GM12878 (cell line): ENCODE data around the gene PAX3. TPM values are rescaled to one million over a fixed set of nuclear protein-coding genes. Genes with fewer than 3 reads are reported as not detected.

Experiments
- ATAC-seq: fragments of 200-7000 bp; cut with Tn5 transposase; 3 replicates; pipeline ENCODE4 v1.9.1; 2020; ENCODE audit warnings: mild to moderate bottlenecking, moderate library complexity
- BruUV-seq: library from RNA; stranded (reverse); fragments of 400-500 nt; replicated peaks from 2 replicates; lab custom pipeline; 2021; lab: Mats Ljungman, UMichigan
- CTCF ChIA-PET: fragments of 300-600 bp; sonication (Branson Sonifier 250); formaldehyde crosslinking; extraction: SDS; loops from one replicate; lab custom pipeline; 2021; ENCODE audit warnings: inconsistent platforms; lab: Yijun Ruan, JAX
- POLR2A ChIA-PET: fragments of 350-600 bp; formaldehyde crosslinking; extraction: SDS; loops from one replicate; lab custom pipeline; 2021; ENCODE audit warnings: inconsistent platforms; lab: Charles Lee
- RAD21 ChIA-PET: fragments of 300-600 bp; sonication (Branson Sonifier 250); formaldehyde crosslinking; loops from one replicate; lab custom pipeline; 2023; ENCODE audit warnings: antibody characterized with exemption; ENCODE audit not compliant: unreplicated experiment; lab: Charles Lee
- SMC1A ChIA-PET: fragments of 300-600 bp; sonication (Branson Sonifier 250); formaldehyde crosslinking; loops from one replicate; lab custom pipeline; 2023; ENCODE audit not compliant: unreplicated experiment, uncharacterized antibody; lab: Charles Lee
- DNase-seq: peaks from one replicate; pipeline ENCODE4 v3.0.0-alpha.2; 2011; ENCODE audit warnings: low read depth, low spot score
- FAIRE-seq: peaks from 3 replicates; lab custom pipeline; 2011; peaks lifted over from hg19 to GRCh38; lab: Jason Lieb, UNC
- H2AFZ ChIP-seq: 2 replicates; pipeline ENCODE4 v1.6.0; 2011; ENCODE audit warnings: low read depth, low read length, control low read depth; ENCODE audit not compliant: control insufficient read depth
- H3K27ac ChIP-seq: 2 replicates; pipeline ENCODE4 v1.5.1; 2011; ENCODE audit warnings: control low read depth; ENCODE audit not compliant: control insufficient read depth, insufficient read depth
- H3K27me3 ChIP-seq, 2 experiments: replicated peaks in 1 of 2; 2 replicates each; pipeline versions ENCODE4 v1.6.0 to v1.6.1; 2011; ENCODE audit warnings: low read length in 1 of 2; ENCODE audit not compliant: control insufficient read depth in 2 of 2, insufficient read depth in 2 of 2
- H3K36me3 ChIP-seq, 2 experiments: 2 replicates each; pipeline ENCODE4 v1.5.1; 2011; ENCODE audit warnings: low read length in 1 of 2; ENCODE audit not compliant: control insufficient read depth in 2 of 2, insufficient read depth in 2 of 2
- H3K4me1 ChIP-seq: 2 replicates; pipeline ENCODE4 v1.6.1; 2011; ENCODE audit warnings: mild to moderate bottlenecking, low read length, moderate library complexity, mixed read lengths; ENCODE audit not compliant: control insufficient read depth, insufficient read depth
- H3K4me2 ChIP-seq: 2 replicates; pipeline ENCODE4 v1.6.0; 2011; ENCODE audit warnings: control low read depth; ENCODE audit not compliant: control insufficient read depth, insufficient read depth
- H3K4me3 ChIP-seq: fragments of 200-600 bp; sonication (generic); 2 replicates; pipeline ENCODE4 v1.5.1; 2016
- H3K79me2 ChIP-seq: 2 replicates; pipeline ENCODE4 v1.6.0; 2011; ENCODE audit warnings: low read length; ENCODE audit not compliant: control insufficient read depth, insufficient read depth
- H3K9ac ChIP-seq: 2 replicates; pipeline ENCODE4 v1.8.0; 2011; ENCODE audit warnings: low read length, control low read depth, mixed read lengths; ENCODE audit not compliant: control insufficient read depth, insufficient read depth
- H3K9me3 ChIP-seq: replicated peaks from 3 replicates; pipeline ENCODE4 v1.5.1; 2011; ENCODE audit warnings: mild to moderate bottlenecking, low read length; ENCODE audit not compliant: control insufficient read depth, insufficient read depth
- H4K20me1 ChIP-seq: 2 replicates; pipeline ENCODE4 v1.6.0; 2011; ENCODE audit not compliant: control insufficient read depth, insufficient read depth
- CHD1 ChIP-seq: IDR thresholded peaks from 2 replicates; pipeline ENCODE4 v1.6.1; 2012; ENCODE audit warnings: low read depth, low read length, improper control_type of control experiment
- CUX1 ChIP-seq: IDR thresholded peaks from 2 replicates; pipeline ENCODE4 v1.6.1; 2012; ENCODE audit warnings: improper control_type of control experiment, low read depth, low read length; ENCODE audit not compliant: insufficient replicate concordance
- IKZF2 ChIP-seq, 2 experiments: fragments of 450-650 bp; IDR thresholded peaks; 2 replicates each; pipeline ENCODE4 v1.6.1; 2017; ENCODE audit warnings: mild to moderate bottlenecking in 2 of 2, moderate library complexity in 2 of 2
- KDM1A ChIP-seq: fragments of 200-600 bp; sonication (generic); IDR thresholded peaks from 2 replicates; pipeline ENCODE4 v1.6.1; 2016; ENCODE audit warnings: borderline replicate concordance
- SIX5 ChIP-seq: IDR thresholded peaks from 2 replicates; pipeline ENCODE4 v1.6.1; 2011; ENCODE audit warnings: mild to moderate bottlenecking, low read depth, low read length, moderate library complexity; ENCODE audit not compliant: severe bottlenecking
- SKIL ChIP-seq: fragments of 450-650 bp; IDR thresholded peaks from 2 replicates; pipeline ENCODE4 v1.6.1; 2017; ENCODE audit warnings: mild to moderate bottlenecking, low read depth, inconsistent platforms; ENCODE audit not compliant: poor library complexity, severe bottlenecking
- SP1 ChIP-seq: IDR thresholded peaks from one replicate; pipeline ENCODE4 v1.6.1; 2011; ENCODE audit warnings: low read depth, low read length
- SREBF2 ChIP-seq: IDR thresholded peaks from 2 replicates; pipeline ENCODE4 v1.6.1; 2012; ENCODE audit warnings: mild to moderate bottlenecking, low read length
- TARDBP ChIP-seq: IDR thresholded peaks from 2 replicates; pipeline ENCODE4 v1.6.1; 2016; ENCODE audit warnings: borderline replicate concordance
- USF2 ChIP-seq: IDR thresholded peaks from 2 replicates; pipeline ENCODE4 v1.6.1; 2011; ENCODE audit warnings: low read depth, low read length, improper control_type of control experiment, borderline replicate concordance
- ZBTB4 ChIP-seq: fragments of 450-650 bp; formaldehyde crosslinking; IDR thresholded peaks from 2 replicates; pipeline ENCODE4 v1.4.0; 2022; ENCODE audit warnings: mild to moderate bottlenecking, moderate library complexity
- in situ Hi-C: fragments of 300-500 bp; cut with MboI; formaldehyde crosslinking; loops from 9 replicates; pipeline ENCODE4 v1.14.3; 2018; ENCODE audit warnings: mixed read lengths
- intact Hi-C: fragments of 100-400 bp; cut with micrococcal nuclease; formaldehyde crosslinking; loops from one replicate; pipeline ENCODE4 v1.14.2; 2022; ENCODE audit not compliant: unreplicated experiment
- polyA plus RNA-seq, 11 experiments: library from polyadenylated mRNA; depleted of rRNA in 4 of 11; unstranded in 6 of 11; stranded (reverse) in 5 of 11; fragments of >200 nt; fragmentation: Nextera tagmentation in 4 of 11; fragmentation: Illumina TruSeq in 1 of 11; extraction: Ambion mirVana in 4 of 11; extraction: Trizol in 1 of 11; gene quantifications; 1 replicate in 1 of 11; 2 replicates in 10 of 11; pipeline versions ENCODE4 v1.2.1 to v1.2.3, GENCODE V29; 2011 to 2016; ENCODE audit warnings: inconsistent platforms in 2 of 11, missing spikeins in 2 of 11, low read depth in 1 of 11
- total RNA-seq, 4 experiments: library from RNA; depleted of rRNA in 3 of 4; stranded (reverse); fragments of >200 nt in 3 of 4; fragmentation: Illumina TruSeq in 1 of 4; extraction: Trizol in 1 of 4; gene quantifications; 2 replicates each; pipeline versions ENCODE4 v1.2.1 to v1.2.3, GENCODE V29; 2013 to 2021

Gene PAX3
- total and polyA plus RNA-seq, 10 of the 15 experiments (the other 5 are each of a cell fraction or from before 2014, with no cell fraction given) = not detected

- no peak for TF ChIP-seq SKIL
- TF ChIP-seq KDM1A = no peak
- no peak for TF ChIP-seq IKZF2 (IDR thresholded peaks at IDR 0.05)
- no peak for TF ChIP-seq USF2
- TF ChIP-seq, all 136 proteins: peak for 0
Measured at GRCh38 chr2:222248256-222248655, 50.5 kb downstream of the PAX3 start (continued).

GRCh38 chr2:222242532-222242931 lies 56.3 kb downstream of the PAX3 start:
- Histone ChIP-seq H4K20me1 (no peaks in the 10 kb centered on the region), H3K27ac (no peak overlapping the region), H3K27me3 (peaks cover 4 to 10% of the 10 kb centered on the region in 2 experiments), H3K4me1 (no peaks in the 10 kb centered on the region), H2AFZ (no peak overlapping the region), H3K4me3 (no peak overlapping the region), H3K36me3 (no peaks in the 10 kb centered on the region), H3K79me2 (no peaks in the 10 kb centered on the region), H3K9me3 (no peaks in the 10 kb centered on the region), H3K9ac (no peak overlapping the region), H3K4me2 (no peak overlapping the region)
- ChIA-PET CTCF (interaction anchor here (1.2 kb wide), 1 partner anchor 320 kb away, joined by 3 read pairs; no protein-coding TSS in a partner anchor), RAD21 (interaction anchor here (1.1 kb wide), 1 partner anchor 69 kb away, joined by 3 read pairs; no protein-coding TSS in a partner anchor), SMC1A (no interaction called here), POLR2A (no interaction called here)
- no TSS peak for BruUV-seq
- DNase-seq (no peak), FAIRE-seq (no peak), ATAC-seq (peak; percentile 89)
- intact Hi-C loops = no loop called here
- in situ Hi-C loops = no loop called here
- TF ChIP-seq SREBF2 = no peak
- TF ChIP-seq CUX1 = no peak
- TF ChIP-seq SP1 = no peak
- TF ChIP-seq CHD1 = no peak
- no peak for TF ChIP-seq SIX5
- no peak for TF ChIP-seq IKZF2 (IDR thresholded peaks at IDR 0.05)
- no peak for TF ChIP-seq TARDBP
- TF ChIP-seq ZBTB4 (CRISPR knock-in tag) = no peak
